Activated CD4-positive, alpha-beta T cell treated with anti-CD3 and anti-CD28 coated beads, Interleukin-2, amount 10 ng/mL, durations not matched to agents 24 days and 14 days (primary cell): ENCODE data around the gene PPP1R26. TPM values are rescaled to one million over a fixed set of nuclear protein-coding genes. Genes with fewer than 3 reads are reported as not detected.
"Not testable (repeated sequence)": the region's sequence is repeated elsewhere in the genome, so short reads cannot be mapped to it uniquely, and the experiment has no call there.

ENCODE experiments used
- DNase-seq: peaks from one replicate; pipeline ENCODE4 v3.0.0; 2022
- H3K27ac Mint-ChIP-seq: one replicate; pipeline ENCODE4 v1.8.0; 2022; ENCODE audit warnings: mild to moderate bottlenecking, mixed read lengths
- H3K27me3 Mint-ChIP-seq: one replicate; pipeline ENCODE4 v1.8.0; 2022; ENCODE audit warnings: mixed read lengths
- H3K36me3 Mint-ChIP-seq: one replicate; pipeline ENCODE4 v1.8.0; 2022; ENCODE audit warnings: low read depth, mild to moderate bottlenecking, mixed read lengths
- H3K4me1 Mint-ChIP-seq: one replicate; pipeline ENCODE4 v1.8.0; 2021; ENCODE audit warnings: mixed read lengths
- H3K4me3 Mint-ChIP-seq: one replicate; pipeline ENCODE4 v1.8.0; 2022; ENCODE audit warnings: mild to moderate bottlenecking, moderate library complexity, mixed read lengths
- H3K9me3 Mint-ChIP-seq: one replicate; pipeline ENCODE4 v1.8.0; 2021; ENCODE audit warnings: mixed read lengths
- intact Hi-C: fragments of 100-400 bp; cut with micrococcal nuclease; formaldehyde crosslinking; loops from one replicate; pipeline ENCODE4 v1.15.1; 2023
- total RNA-seq: library from RNA; stranded (reverse); gene quantifications from 2 replicates; pipeline ENCODE4 v1.2.3, GENCODE V29; 2022

Gene PPP1R26
- total RNA-seq, 1 donor from 2014 or later: 0.82 TPM

DNA sequence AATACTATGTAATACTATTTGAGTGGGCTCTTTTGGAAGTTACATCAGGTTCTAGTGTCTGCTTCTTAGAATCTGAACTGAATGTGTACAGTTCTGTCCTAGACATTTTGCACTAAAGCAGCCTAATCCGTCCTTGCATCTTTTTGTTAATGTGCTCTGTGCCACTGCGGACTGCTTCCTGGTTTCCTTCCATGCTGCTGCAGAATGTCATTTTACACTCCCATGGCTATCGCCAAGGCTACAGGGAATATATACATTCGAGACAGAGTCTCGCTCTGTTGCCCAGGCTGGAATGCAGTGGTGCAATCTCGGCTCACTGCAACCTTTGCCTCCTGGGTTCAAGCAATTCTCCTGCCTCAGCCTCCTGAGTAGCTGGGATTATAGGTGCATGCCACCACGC, 27.7 kb upstream of the PPP1R26 start:
- H3K9me3 Mint-ChIP-seq, H3K4me1 Mint-ChIP-seq, H3K27me3 Mint-ChIP-seq, H3K4me3 Mint-ChIP-seq, H3K27ac Mint-ChIP-seq, intact Hi-C loops, DNase-seq, H3K36me3 Mint-ChIP-seq: not testable (repeated sequence)

DNA sequence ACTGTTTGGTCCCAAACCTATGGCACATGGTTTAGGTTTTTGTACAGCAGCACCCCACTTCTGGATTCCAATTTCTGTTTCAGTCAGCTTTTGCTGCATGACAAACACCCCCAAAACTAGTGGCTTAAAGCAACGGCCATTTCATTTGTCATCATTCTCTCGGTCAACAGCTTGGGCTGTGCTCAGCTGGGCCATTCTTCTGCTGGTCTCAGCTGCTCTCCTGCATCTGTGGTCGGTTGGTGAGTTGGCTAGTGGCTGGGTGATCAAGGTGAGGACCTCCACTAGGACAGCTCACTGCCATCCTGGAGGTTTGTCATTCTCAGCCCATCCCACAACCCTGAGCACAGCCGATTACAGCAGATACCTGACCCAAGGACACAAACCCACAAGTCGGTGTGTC, 24.8 kb upstream of the PPP1R26 start:
- Mint-ChIP-seq H3K9me3 (no peaks in the 10 kb centered on the region), H3K4me1 (no peaks in the 10 kb centered on the region), H3K27ac (no peak overlapping the region), H3K36me3 (no peaks in the 10 kb centered on the region), H3K27me3 (no peaks in the 10 kb centered on the region), H3K4me3 (no peak overlapping the region)
- no peak for DNase-seq
- intact Hi-C loops: no loop called here

DNA sequence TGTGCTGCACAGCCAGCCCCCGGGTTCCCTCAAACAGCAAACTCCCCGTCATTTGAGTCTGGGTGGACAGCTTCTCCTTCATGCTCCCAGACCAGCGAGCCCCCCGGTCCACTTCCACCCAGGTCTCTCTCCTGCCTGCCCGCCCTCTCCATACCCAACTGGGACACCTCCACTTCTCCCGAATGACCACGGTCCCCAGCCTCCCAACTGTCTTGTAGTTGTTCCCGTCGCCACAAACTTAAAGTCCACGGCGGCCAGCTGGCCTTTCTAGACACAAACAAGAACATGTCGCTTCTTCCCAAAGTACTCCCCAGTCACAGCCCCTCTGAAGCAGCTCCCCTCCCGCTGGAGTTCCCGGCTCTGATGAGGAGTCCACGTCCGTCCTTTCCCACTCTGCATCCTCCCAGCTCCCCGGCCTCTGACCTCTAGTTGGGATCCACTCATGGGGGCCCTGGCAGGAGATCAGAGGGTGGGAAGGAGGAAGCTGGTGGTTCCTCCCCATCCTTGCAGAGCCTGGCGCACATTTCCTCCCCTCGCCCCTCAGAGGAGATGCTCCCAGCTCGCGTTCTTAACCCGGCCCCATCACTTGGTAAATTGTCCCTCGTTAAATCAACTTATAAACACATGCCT, 24.1 kb upstream of the PPP1R26 start:
- Mint-ChIP-seq H3K9me3 (no peaks in the 10 kb centered on the region), H3K4me1 (no peaks in the 10 kb centered on the region), H3K27ac (no peak overlapping the region), H3K4me3 (no peak overlapping the region), H3K36me3 (no peaks in the 10 kb centered on the region), H3K27me3 (peaks cover 1% of the 10 kb centered on the region)
- no peak for DNase-seq
- intact Hi-C loops: no loop called here

DNA sequence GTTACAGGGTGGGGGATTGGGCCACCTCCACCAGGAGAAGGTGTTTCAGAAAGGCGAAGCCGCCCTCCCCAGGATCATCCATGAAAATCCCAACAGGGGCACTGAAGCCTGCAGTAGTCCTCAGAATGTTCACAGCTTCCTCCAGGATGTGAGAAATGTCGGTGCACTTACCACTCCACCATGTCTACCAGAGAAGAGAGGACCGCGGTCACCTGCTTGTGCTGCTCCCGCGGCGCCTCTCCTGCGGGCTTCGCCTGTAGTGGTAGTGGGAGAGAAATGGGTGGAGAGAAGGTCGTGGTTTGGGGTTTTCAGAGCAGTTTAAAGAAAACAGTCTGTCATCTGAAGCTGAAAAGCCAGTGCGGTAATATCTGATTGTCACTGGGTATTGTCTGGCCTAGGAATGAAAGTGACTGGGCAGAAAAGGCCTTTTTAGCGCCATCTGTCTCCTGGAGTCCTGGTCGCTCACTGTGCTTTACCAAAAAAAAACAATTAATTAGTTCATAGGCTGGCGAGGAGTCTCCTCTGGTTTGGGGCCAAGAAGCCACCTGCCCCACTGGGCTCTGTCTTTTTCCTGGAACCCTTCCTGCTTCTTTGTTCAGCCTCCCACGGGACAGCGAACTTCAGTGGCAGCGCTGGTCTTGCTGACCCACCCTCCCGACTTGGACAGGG, 23.0 kb upstream of the PPP1R26 start:
- Mint-ChIP-seq H3K27ac (no peak overlapping the region), H3K27me3 (peaks cover 5% of the 10 kb centered on the region), H3K9me3 (no peaks in the 10 kb centered on the region), H3K36me3 (no peaks in the 10 kb centered on the region), H3K4me3 (no peak overlapping the region), H3K4me1 (no peaks in the 10 kb centered on the region)
- intact Hi-C loops: no loop called here
- DNase-seq: no peak

DNA sequence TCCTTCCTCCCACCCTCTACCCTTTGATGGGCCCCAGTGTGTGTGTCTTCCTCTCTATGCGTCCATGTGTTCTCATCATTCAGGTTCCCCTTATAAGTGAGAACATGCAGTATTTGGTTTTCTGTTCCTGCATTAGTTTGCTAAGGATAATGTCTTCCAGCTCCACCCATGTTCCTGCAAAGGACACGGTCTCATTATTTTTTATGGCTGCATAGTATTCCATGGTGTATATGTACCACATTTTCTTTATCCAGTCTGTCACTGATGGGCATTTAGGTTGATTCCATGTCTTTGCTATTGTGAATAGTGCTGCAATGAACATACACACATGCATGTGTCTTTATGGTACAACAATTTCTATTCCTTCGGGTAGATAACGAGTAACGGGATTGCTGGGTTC, 21.1 kb upstream of the PPP1R26 start:
- H3K27ac Mint-ChIP-seq, H3K27me3 Mint-ChIP-seq, H3K36me3 Mint-ChIP-seq, H3K9me3 Mint-ChIP-seq, DNase-seq, H3K4me1 Mint-ChIP-seq, intact Hi-C loops, H3K4me3 Mint-ChIP-seq: not testable (repeated sequence)

DNA sequence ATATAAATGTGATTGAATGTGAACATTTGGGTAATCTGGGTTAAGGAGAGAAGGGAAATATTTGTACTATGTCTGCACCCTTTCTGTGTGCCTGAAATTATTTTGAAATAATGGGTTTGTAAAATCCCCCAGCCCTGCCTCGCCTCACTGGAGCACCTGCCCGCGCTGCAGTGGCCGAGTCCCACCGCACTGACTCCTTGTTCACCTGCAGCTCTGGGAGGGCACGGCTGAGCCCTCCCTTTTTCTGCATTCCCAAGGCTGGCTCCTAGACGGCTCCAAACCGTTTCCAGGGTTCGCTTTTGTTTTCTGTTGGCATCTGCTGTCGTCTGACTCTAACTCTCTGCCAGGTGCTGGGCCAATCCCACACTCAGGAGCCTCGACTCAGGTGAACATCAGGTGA, 17.6 kb upstream of the PPP1R26 start:
- intact Hi-C loops: no loop called here
- no peak overlapping the region for H3K27ac Mint-ChIP-seq
- H3K27me3 Mint-ChIP-seq: peaks cover 19% of the 10 kb centered on the region
- H3K4me3 Mint-ChIP-seq: no peak overlapping the region
- H3K36me3 Mint-ChIP-seq: no peaks in the 10 kb centered on the region
- no peak for DNase-seq
- no peaks in the 10 kb centered on the region for H3K9me3 Mint-ChIP-seq
- H3K4me1 Mint-ChIP-seq: no peaks in the 10 kb centered on the region

DNA sequence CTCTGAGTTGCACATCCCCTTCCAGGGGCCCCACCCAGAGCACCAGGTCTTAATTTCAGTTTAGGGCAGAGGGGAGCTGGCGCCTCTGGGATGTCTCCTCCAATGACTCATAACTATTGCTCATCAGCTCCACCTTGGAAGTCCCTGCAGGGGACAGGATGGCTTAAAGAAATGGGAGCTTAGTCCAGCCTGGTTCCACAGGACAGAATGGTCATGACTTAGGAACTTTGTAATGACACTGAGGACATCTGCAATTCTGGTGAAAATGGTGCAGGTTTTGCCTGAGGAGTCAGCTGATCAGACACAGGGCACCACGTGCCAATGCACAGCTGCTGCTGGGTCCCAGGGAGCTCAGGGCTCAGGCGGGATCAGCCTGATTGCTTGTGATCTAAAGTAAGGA, 16.4 kb upstream of the PPP1R26 start:
- Mint-ChIP-seq H3K9me3 (no peaks in the 10 kb centered on the region), H3K4me1 (peaks cover 3% of the 10 kb centered on the region), H3K4me3 (no peak overlapping the region), H3K36me3 (no peaks in the 10 kb centered on the region), H3K27ac (no peak overlapping the region), H3K27me3 (peaks cover 19% of the 10 kb centered on the region)
- intact Hi-C loops: no loop called here
- DNase-seq: no peak

DNA sequence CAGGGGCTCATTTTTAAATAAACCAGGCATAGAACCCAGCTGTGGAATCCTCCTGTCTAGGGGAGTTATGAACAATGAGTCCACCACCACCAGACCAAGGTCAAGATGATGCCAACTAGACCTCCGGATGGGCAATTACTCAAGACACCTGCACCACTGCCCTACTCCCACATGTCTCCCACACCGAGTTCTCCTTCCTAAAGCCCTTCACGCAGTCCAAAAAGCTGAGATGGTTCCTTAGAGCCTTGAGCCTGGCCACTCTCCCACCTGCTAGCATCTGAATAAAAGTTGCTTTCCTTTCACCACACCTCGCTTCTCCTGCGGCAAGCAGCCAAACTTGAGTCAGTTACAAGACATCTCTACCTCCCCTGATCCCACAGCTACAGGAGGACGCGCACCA, 15.4 kb upstream of the PPP1R26 start:
- intact Hi-C loops: no loop called here
- Mint-ChIP-seq H3K27me3 (peaks cover 19% of the 10 kb centered on the region), H3K9me3 (no peaks in the 10 kb centered on the region), H3K4me3 (no peak overlapping the region), H3K4me1 (peaks cover 12% of the 10 kb centered on the region), H3K36me3 (no peaks in the 10 kb centered on the region), H3K27ac (no peak overlapping the region)
- no peak for DNase-seq

DNA sequence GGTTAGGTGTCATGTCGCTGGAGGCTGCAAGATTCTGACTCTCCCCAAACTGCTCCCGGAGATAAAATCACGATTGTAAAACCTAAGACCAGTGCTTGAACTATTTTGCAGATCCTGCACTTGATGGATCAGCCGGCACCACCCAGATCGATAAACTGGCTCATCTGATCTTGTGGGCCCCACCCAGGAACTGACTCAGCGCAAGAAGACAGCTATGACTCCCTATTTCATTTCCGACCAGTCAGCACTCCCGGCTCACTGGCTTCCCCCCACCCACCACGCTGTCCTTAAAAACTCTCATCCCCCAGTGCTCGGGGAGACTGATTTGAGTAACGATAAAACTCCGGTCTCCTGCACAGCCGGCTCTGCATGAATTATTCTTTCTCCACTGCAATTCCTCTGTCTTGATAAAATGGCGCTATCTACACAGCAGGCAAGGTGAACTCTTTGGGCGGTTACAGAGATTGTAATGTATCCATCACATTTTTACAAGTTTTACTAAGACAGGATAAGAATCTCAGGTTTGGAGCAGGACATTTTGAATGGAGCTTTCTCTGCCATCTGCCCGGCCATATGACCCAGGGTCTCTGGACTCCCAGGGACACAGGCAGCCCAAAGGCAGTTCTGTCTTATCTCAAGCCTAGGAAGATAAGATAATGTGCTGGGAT, 10.6 kb upstream of the PPP1R26 start:
- H3K4me3 Mint-ChIP-seq: peak overlapping the region; percentile 44
- no peaks in the 10 kb centered on the region for H3K36me3 Mint-ChIP-seq
- H3K27ac Mint-ChIP-seq: peak overlapping the region; percentile 74

DNA sequence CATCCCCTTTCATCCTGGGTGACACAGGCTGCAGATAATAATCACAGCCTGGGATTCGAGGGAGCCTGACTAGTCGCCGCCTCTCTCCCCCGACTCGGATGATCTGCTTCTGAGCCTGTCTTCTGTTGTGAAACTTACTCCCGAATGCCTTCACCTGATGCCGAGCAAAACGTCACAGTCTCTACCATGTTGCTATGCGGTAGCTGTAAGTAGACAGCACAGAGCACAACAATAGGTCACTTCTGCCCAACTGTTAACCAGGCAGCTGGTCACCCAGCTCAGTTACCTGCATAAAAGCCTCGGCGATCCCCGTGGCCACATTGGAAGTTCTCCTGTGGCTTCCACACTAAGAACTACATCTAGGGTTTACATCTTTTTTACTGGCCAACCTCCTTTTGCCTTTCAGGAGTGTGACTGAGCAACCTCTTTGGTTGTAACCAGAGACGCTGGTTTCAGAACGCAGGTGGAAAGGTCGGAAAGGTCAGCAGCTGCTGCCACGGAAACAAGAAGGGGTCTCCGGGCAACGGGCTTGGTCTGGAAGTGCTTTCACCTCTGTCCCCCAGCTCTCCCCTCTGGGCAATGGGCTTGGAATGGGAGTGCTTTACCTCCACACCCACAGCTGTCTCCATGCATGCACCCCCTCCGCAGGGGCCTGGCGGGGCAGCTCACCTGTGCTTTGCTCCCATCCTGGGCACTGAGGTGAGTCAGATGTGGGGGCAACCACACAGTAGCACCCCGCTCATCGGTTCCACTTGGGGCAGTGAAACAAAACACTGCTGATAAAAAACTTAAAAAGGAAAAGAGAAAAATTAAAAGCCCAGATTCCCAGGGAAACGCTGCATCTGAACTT, 7.6 kb upstream of the PPP1R26 start:
- no peak for DNase-seq
- H3K27ac Mint-ChIP-seq: no peak overlapping the region
- peaks cover 12% of the 10 kb centered on the region for H3K27me3 Mint-ChIP-seq
- intact Hi-C loops: no loop called here
- H3K4me3 Mint-ChIP-seq: no peak overlapping the region
- no peaks in the 10 kb centered on the region for H3K36me3 Mint-ChIP-seq
- peaks cover 13% of the 10 kb centered on the region for H3K4me1 Mint-ChIP-seq
- H3K9me3 Mint-ChIP-seq: no peaks in the 10 kb centered on the region

More for the DNA sequence above, 10.6 kb upstream of the PPP1R26 start:
- Mint-ChIP-seq H3K4me1 (peaks cover 13% of the 10 kb centered on the region), H3K27me3 (peaks cover 15% of the 10 kb centered on the region), H3K9me3 (no peaks in the 10 kb centered on the region)
- intact Hi-C loops: loop anchor here (1.0 kb wide), 1 partner anchor 32 kb away; no protein-coding TSS in a partner anchor
- peak; percentile 82 for DNase-seq

DNA sequence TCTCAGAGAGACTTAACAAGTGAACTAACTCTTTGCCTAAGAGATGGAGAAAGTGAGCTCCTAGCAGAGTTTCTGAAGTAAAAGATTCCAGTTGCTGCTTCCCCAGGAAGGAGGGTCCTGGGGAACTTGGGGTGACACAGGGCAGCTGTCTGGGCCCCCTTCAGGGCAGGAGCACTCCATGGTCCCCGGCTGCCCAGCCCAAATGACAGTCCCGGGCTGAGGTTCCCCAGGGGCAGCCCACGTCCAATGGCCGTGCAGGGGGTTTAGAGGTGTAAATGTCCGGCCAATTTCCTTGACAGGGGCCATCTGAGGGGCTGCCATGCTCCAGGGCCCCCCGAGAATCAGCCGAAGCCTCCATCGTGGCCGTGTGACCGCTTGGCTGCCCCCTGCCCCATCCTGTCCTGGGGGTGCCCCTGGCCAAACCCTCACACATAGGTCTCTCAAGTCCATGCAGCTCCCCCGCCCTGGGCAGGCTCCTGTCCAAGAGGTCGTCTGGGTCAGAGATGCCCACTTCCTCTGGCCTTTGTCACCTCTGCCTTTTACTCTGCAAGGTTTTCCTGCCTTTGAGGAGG, 5.5 kb upstream of the PPP1R26 start:
- no peak overlapping the region for H3K27ac Mint-ChIP-seq
- no peaks in the 10 kb centered on the region for H3K9me3 Mint-ChIP-seq

DNA sequence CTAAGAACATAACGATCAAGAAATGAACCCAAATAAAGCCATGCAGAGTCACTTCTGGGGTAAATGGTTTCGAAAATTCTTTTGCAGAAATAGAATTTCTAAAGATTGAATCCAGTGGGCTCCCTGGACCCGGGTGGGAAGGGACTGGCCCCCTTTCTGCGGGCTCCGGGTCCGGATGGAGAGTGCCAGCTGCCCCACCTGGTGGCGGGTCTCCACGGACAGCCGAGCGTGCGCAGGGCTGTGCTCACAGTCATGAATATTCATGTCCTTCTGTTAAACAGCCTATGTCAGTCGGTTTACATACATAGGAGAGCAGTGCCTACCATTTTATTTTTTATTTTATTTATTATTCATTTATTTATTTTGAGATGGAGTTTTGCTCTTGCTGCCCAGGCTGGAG, 4.7 kb upstream of the PPP1R26 start:
- peaks cover 2% of the 10 kb centered on the region for H3K36me3 Mint-ChIP-seq
- DNase-seq: peak; percentile 66
- peaks cover 3% of the 10 kb centered on the region for H3K4me1 Mint-ChIP-seq
- intact Hi-C loops: no loop called here
- no peak overlapping the region for H3K27ac Mint-ChIP-seq
- no peak overlapping the region for H3K4me3 Mint-ChIP-seq
- H3K27me3 Mint-ChIP-seq: peaks cover 28% of the 10 kb centered on the region
- H3K9me3 Mint-ChIP-seq: no peaks in the 10 kb centered on the region

More for the DNA sequence above, 5.5 kb upstream of the PPP1R26 start:
- peaks cover 28% of the 10 kb centered on the region for H3K27me3 Mint-ChIP-seq
- H3K36me3 Mint-ChIP-seq: peaks cover 2% of the 10 kb centered on the region
- no peak overlapping the region for H3K4me3 Mint-ChIP-seq
- intact Hi-C loops: no loop called here
- DNase-seq: no peak
- peaks cover 5% of the 10 kb centered on the region for H3K4me1 Mint-ChIP-seq

DNA sequence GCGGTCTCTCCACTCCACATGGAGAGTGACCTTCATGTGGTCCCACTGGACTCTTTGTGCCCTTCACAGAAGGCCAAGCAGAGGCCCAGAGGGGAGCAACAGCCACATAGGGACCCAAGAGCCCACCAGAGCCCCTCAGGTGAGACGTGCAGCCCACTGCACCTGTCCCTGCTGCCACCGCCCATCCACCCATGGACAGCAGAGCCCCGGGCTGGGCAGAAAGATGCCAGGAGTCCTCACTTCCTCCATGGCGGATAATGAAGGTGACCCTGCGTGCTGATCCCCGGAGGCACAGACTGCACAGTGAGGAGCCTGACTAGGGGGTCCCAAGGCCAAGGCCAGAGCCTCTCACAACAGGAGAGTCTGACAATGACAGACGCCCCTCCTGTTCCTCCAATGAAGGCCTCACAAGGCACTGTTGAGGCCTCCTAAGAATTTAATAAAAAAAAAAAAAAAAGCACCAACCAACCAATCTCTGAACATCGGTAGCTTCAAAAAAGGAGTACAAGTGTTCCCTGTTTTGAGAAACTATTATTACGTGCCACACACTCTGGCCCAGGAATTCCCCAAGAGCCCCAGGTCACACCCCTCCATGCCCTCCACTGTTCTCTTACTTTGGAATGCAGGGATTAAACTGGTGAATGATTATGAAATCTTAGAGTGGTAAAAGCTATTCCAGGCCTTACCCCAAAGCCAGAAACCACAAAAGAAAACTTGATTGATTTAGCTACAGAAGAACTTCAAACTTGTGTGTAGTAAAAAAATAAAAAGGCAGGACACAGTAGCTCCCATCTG, 2.8 kb upstream of the PPP1R26 start:
- DNase-seq: no peak
- Mint-ChIP-seq H3K36me3 (peaks cover 2% of the 10 kb centered on the region), H3K9me3 (no peaks in the 10 kb centered on the region), H3K27me3 (peaks cover 39% of the 10 kb centered on the region), H3K4me3 (no peak overlapping the region), H3K27ac (no peak overlapping the region), H3K4me1 (peaks cover 3% of the 10 kb centered on the region)
- intact Hi-C loops: no loop called here
